LHCN-M2 (cell line): ENCODE results near the gene CXCR3. TPM values are rescaled to one million over a fixed set of nuclear protein-coding genes. Genes with fewer than 3 reads are reported as not detected.

Source experiments
- DNase-seq: peaks from one replicate; pipeline ENCODE4 v3.0.0-alpha.2; 2012; ENCODE audit warnings: low read depth
- total RNA-seq: library from RNA; depleted of rRNA; stranded (reverse); fragments of >200 nt; gene quantifications from 2 replicates; pipeline ENCODE4 v1.2.3, GENCODE V29; 2014

Gene CXCR3
- total RNA-seq, 1 experiment from 2014 or later, result not detected

DNA sequence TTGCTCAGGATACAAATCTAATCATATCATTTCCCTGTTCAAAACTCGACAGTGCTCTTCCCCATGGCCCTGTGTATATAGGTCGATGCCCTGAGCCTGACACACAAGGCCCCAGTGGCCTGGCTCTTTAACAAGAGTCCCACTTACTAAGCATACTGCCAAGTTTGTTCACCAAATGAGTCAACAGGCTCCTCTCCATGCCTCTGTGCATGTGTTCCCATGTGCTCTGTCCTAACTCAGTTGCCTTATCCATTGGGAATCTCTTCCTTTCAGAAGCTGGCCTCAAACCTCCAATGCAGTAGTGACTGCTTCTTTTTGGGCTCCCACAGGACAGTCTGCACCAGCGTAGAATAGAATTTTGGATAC, 18.9 kb upstream of the CXCR3 start:
- peak; percentile 21 for DNase-seq

- DNase-seq, result peak; percentile 34
Measured at GRCh38 chrX:71636438-71637252, 18.3 kb upstream of the CXCR3 start.

DNA sequence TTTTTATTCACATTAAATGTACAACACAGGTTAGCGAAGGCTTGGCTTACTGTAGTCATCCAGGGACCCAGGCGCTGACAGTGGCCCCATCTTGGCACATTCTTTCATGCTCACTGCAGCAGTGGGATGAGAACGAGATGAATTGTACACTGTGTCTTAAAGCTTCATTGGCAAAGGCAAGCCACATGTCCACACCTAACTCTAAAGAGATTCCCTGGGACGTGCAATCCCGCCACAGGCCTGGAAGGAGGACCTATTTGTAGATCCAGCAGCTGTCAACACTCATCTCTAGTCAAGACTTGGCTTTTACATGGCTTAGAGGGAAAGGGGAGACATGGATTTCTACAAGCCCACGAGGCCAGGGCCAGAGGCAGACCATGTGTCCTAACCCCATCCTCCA, 16.1 kb upstream of the CXCR3 start:
- no peak for DNase-seq

- no peak for DNase-seq
Measured at GRCh38 chrX:71632923-71633657, 14.8 kb upstream of the CXCR3 start.

DNA sequence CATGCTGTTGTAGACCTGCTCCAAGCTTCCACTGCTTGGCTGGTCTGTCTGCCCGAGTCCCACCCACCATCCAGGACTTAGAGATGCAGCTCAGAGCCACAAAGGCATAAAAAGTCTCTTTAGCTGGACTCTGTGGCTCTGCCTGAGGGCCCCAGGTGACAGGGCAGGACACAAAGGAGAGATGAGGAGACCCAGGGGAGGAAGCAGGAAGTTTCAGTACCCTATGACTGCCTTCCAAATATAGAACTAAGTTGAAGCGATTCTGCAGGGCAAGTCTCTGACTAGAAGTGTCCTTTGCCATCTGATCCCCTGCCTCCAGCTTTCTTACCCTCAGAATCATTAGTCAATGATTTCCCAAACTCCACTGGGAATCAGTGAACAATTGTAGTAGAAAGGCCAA, 11.2 kb upstream of the CXCR3 start:
- DNase-seq, result no peak

DNA sequence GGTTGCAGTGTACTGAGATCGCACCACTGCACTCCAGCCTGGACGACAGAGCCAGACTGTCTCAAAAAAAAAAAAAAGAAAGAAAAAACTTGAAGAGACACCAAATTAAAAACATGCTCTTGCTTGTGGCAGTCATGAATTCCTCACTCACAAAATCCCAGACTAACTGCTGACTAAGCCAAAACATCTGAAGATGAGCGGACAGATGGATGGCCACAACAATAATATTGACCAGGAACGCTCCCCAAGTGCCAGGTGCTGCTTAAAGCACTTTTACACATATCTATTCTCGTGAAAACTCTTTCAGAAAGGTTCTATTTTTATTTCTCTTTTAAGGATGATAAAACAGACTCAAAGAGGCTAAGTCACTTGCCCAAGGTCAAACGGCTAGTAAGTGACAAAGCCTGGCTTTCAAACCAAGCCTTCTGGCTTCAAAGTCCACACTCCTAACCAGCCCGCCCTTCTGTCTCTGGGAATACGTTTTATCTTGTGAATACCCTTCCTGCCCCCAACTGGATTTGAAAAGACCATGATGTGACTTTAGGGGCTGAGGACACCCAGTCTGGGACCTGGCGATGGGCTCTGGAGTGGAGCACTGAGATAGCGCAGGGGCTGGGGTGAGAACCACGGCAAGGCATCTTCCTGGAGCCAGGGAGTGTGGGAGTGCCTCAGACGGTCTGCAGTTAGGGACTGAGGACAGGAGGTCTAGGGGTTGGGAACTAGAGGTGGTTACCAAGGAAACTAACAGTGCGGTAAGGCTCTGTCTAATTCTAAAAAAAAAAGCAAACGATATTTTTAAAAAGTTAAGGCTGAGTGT, 9.5 kb upstream of the CXCR3 start:
- no peak for DNase-seq

DNA sequence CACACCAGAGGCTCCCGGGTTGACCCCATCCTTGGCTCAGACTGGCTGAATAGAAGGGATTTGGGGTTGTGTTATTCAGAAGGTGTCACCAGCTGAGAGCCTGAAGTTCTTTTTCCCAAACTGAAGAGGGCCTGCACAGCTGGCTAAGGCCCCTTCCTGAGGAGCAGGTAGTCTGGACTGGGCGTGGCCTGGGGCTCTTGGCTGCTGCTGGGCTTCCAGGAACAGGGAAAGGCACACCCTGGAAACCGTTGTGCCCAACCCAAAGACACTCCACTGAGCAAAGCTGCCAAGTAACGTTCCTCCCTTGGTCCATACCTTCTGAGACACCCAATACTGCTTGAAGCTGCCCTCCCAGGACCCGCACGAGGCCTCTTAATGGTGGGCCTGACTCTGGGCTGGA, 8.3 kb upstream of the CXCR3 start:
- no peak for DNase-seq

DNA sequence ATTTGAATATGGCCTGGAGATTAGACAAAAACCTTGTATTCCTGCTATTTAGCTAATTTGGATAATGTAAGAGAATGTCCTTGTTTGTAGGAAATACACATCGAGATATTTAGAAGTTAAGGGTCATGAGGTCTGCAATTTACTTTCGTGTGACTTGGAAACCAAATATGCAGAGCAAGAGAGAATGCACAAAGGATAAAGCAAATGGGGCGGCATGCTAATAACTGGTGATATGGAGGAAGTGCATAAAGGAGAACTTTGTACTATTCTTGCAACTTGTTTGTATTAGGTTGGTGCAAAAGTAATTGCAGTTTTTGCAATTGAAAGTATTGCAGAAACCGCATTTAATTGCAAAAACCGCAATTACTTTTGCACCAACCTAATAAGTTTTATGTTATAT, 7.2 kb upstream of the CXCR3 start:
- no peak for DNase-seq

DNA sequence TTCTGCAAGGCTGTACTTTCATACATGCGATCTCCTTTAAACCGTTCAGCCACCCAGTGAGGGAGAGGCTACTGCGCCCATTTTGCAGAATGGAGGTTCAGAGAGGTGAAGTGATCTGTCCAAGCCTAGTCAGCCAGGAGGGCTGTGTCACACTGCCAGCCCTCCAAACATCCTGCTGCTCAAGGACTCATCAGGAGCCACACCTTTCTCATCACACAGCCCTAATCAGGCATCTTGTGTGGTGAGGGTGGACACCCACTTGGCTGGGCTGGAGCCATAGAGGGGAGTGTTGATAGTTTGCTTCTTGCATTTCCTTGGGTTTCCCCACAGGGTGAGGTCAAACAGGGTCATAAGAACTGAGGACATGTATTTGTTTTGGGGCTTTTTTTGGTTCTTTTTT, 5.4 kb upstream of the CXCR3 start:
- DNase-seq, result no peak

DNA sequence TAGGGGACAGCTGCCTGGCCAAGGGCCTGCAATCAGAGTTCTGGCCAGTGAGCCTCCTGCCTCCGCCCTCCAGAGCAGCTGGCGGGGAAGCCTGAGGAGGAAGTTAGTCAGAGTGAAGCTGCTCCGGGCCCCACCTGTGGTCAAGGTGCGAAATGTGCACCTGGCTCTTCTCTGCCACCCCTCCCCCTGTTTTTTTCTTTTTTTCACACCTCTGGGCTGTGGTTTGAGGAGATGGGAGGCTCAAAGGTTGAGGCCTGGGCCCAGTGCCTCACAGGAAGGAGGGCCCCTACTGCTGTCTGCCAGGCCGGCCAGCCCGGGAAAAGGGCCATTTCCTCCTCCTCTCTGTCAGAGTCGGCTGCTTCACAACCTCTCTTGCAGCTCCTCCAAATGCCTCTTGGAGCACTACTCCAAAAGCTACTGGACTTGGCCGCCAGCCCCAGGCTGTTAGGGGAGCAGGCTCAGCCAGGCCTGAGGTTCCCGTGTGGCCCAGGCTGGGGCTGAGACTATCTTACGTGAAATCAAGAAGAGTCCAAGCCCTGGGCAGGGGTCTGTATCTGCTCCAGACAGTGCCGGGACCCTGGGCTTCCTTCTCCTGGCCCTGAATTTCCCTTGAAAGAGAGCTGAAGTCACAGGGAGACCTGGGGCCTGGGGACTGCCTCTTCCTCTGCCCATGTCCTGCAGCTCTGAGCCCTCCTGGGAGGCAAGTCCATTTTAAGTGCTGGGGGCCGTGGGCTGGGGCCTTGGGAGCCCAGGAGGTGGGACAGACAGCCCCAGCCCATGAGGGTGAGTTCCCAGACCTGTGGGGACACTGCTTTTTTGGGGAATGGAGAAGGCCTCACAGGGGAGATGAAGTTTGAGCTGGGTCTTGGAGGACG, 4.5 kb upstream of the CXCR3 start:
- DNase-seq, result peak; percentile 24

GRCh38 chrX:71622032-71622575, 3.8 kb upstream of the CXCR3 start:
- no peak for DNase-seq

DNA sequence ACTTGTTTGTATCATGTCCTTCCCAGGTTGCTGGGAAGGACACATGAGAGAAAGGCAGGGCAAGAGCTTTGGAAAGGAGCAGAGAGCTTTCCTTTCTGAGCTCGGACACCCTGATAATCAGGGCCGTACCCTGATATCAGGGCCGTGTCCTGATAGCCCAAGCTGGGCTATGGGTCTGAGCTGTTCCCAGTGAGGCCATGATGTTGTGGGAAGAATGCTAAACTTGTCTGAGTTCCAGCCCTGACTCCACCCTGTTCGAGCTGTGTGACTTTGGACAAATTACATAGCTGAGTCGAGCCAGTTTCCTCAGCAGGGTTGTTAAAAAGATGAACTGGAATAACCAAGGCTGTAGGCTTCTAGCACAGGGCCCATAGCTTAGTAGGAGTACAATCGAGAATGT, 3.3 kb upstream of the CXCR3 start:
- DNase-seq, result no peak

DNA sequence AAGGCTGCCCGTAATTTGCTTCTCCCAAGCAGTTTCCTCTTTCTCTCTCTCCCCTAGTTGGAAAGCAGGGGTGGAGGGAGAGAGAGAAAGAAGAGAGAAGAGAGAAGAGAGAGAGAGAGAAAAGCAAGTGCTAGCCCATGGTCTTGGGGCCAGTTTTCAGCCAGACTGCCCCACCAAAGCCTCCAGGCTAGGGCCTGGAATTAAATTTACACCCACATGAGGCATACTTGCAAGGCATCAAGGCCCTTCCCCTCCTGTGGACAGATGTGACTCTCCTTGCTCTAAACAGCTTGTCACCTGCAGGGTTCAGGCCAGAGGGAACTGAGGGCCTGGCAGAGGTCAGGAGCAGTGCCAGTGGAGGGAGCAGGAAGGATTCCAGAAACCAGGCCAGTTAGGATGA, 1.7 kb upstream of the CXCR3 start:
- no peak for DNase-seq

DNA sequence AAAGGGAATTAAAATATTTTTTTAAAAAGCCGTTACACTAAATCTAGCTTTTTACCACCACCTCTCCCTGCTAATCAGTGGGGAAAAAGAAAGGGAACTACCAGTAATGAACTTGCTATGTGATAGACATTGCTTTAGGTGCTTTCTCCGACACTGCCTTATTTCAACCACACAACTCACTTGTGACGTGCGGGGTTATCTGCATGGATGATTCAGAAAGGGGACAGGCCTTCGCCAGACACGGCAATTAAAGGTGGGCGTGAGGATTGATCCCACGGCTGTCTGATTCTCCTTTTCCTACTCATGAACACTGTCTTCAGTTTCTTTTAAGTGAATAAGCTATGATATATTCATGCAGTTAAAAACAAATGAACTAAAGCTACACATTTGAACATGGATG, 882 bp upstream of the CXCR3 start:
- DNase-seq, result no peak

DNA sequence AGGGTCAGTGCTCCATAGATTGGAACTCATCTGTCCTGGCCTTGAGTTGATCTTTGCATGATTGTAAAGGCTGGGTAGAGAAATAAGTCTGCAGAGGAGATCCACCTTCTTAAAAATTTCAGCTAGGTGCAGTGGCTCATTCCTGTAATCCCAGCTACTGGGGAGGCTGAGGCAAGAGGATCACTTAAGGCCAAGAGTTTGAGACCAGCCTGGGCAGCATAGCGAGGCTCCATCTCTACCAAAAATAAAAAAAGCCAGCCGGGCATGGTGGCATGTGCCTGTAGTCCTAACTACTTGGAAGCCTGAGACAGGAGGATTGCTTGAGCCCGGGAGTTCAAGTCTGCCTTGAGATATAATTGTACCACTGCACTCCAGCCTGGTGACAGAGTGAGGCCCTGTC, 476 bp upstream of the CXCR3 start:
- no peak for DNase-seq

DNA sequence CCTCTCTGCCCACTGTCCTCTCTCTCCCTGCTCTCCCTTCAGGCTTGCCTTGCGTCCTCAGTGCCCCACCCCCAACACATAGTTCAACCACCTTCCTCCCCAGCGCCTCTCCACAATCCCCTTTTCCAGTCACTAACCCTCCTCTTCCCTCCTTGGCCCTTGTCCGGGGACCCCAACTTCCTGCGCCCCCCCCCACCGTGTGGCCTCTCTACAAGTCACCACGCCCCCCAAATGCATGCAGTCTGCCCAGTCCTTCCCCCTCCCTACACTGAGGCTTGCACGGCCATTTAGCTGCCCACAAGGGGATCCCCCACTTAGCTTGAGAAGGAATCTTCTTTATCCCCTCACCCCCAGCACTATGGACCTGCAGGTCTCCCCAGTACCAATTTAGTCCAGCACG, 569 bp downstream of the CXCR3 start:
- DNase-seq, result no peak

DNA sequence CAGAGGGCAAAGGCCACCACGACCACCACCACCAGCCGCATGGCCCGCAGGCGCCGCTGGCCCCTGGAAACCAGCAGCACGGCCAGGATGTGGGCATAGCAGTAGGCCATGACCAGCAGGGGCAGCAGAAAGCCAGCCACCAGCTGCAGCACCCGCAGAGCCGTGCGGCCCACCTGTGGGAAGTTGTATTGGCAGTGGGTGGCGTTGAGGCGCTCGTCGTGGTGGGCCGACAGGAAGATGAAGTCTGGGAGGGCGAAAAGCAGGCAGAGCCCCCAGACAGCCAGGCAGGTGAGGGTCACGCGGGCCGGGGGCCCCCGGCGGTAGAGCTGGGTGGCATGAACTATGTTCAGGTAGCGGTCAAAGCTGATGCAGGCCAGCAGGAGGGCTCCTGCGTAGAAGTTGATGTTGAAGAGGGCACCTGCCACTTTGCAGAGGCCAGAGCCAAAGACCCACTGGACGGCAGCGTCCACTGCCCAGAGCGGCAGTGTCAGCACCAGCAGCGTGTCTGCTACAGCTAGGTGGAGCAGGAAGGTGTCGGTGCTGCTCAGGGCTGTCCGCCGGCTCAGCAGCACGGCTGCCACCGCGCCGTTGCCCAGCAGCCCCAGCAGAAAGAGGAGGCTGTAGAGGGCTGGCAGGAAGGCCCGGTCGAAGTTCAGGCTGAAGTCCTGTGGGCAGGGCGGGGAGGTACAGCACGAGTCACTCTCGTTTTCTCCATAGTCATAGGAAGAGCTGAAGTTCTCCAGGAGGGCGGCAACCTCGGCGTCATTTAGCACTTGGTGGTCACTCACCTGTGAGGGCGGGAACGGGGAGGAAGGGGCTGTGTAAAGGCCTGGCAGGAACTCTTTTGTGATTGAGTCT, 1.4 kb downstream of the CXCR3 start:
- DNase-seq, result no peak

GRCh38 chrX:71615954-71616353, 2.4 kb downstream of the CXCR3 start:
- DNase-seq, result no peak

GRCh38 chrX:71615056-71615455, 3.3 kb downstream of the CXCR3 start:
- no peak for DNase-seq

DNA sequence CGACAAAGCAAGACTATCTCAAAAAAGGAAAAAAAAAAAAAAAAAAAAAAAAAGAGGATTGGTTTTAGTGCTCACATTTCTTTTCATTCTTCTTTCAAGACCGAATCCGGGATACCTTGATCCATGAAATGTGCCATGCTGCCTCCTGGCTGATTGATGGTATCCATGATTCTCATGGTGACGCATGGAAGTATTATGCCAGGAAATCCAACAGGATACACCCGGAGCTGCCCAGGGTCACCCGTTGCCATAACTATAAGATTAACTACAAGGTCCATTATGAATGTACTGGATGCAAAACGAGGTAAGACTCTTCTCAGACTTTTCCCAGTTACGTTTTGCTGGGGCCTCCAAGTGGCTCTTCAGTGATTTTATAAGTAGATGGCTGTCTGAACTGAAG, 6.1 kb downstream of the CXCR3 start:
- DNase-seq, result no peak
